HEK293T (cell line): ENCODE data around the gene ACVR1B.

Experiments
- ARNT ChIP-seq: fragments of 450-650 bp; IDR thresholded peaks from 2 replicates; pipeline ENCODE4 v1.6.1; 2017; ENCODE audit warnings: mild to moderate bottlenecking
- BHLHE40 ChIP-seq: fragments of 450-650 bp; IDR thresholded peaks from 2 replicates; pipeline ENCODE4 v1.6.1; 2016; ENCODE audit warnings: mild to moderate bottlenecking, moderate library complexity, borderline replicate concordance
- CTBP1 ChIP-seq: fragments of 450-650 bp; IDR thresholded peaks from 2 replicates; pipeline ENCODE4 v1.6.1; 2016; ENCODE audit warnings: borderline replicate concordance
- ELF4 ChIP-seq: fragments of 450-650 bp; IDR thresholded peaks from 2 replicates; pipeline ENCODE4 v1.6.1; 2017; ENCODE audit warnings: antibody characterized with exemption
- FOXA1 ChIP-seq: fragments of 450-650 bp; IDR thresholded peaks from 2 replicates; pipeline ENCODE4 v1.6.1; 2016; ENCODE audit warnings: mild to moderate bottlenecking
- FOXK2 ChIP-seq: fragments of 450-650 bp; IDR thresholded peaks from 2 replicates; pipeline ENCODE4 v1.6.1; 2016; ENCODE audit warnings: mild to moderate bottlenecking
- FOXM1 ChIP-seq: fragments of 450-650 bp; IDR thresholded peaks from 2 replicates; pipeline ENCODE4 v1.6.1; 2017; ENCODE audit warnings: mild to moderate bottlenecking, borderline replicate concordance
- HDGF ChIP-seq: fragments of 450-650 bp; IDR thresholded peaks from 2 replicates; pipeline ENCODE4 v1.6.1; 2017; ENCODE audit warnings: antibody characterized with exemption, borderline replicate concordance
- LEF1 ChIP-seq: fragments of 450-650 bp; IDR thresholded peaks from 2 replicates; pipeline ENCODE4 v1.6.1; 2017; ENCODE audit warnings: mild to moderate bottlenecking, borderline replicate concordance
- NFRKB ChIP-seq: fragments of 450-650 bp; IDR thresholded peaks from 2 replicates; pipeline ENCODE4 v1.6.1; 2016; ENCODE audit warnings: mild to moderate bottlenecking, moderate library complexity
- SP1 ChIP-seq: fragments of 450-650 bp; IDR thresholded peaks from 2 replicates; pipeline ENCODE4 v1.6.1; 2017
- SUZ12 ChIP-seq: fragments of 450-650 bp; IDR thresholded peaks from 2 replicates; pipeline ENCODE4 v1.6.1; 2016; ENCODE audit warnings: mild to moderate bottlenecking
- TARDBP ChIP-seq: fragments of 450-650 bp; IDR thresholded peaks from 2 replicates; pipeline ENCODE4 v1.6.1; 2016
- TF ChIP-seq, protein P1 (sequence below): fragments of 450-650 bp; IDR thresholded peaks from 2 replicates; pipeline ENCODE4 v1.6.1; 2016

DNA sequence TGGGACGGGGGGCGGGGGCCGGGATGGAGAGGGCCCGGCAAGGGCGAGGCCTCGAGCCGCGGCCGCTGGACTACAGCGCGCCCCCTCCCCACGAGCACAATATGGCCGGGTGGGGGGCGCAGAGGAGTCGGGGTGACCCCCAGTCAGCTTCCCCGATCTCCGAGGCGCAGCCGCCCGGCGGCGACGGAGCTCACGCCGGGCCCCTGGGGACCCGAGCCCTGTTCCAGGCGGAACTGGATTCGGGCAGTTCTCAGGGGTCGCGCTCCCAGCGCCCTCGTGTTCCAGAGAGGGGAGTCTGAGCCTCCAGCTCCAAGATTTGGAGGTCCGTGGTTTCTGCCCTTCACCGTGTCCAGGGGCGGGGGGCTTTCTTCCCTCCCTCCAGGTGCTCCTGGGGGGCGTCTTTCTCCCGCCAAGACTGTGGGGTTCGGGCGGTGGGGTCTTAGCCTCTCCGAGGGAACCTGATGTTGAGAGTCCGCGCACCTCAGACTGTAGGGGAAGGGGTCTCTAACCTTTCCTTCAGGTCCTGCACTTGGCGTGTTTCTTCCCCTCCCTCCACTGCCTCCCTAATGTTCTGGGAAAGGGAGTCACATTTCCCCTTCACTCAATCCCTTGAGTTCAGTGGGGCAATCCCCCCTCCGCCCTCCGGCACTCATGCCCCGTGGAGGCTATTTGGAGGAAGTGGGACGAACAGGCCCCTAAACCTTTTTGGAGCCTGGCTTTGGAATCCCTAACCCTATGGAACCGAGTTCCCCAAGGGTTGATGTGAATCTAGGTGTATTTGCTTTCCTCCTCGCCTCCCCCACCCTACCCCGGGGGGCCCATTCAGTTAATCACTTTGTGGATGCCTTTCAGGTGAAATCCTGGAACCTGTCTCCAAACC lies 584 bp downstream of the ACVR1B start:
- no peak for TF ChIP-seq TARDBP
- no peak for TF ChIP-seq FOXM1
- no peak for TF ChIP-seq ARNT
- TF ChIP-seq SP1: no peak
- TF ChIP-seq LEF1: no peak
- TF ChIP-seq FOXA1: no peak
- TF ChIP-seq SUZ12: no peak
- no peak for TF ChIP-seq NFRKB
- no peak for TF ChIP-seq ELF4
- TF ChIP-seq, protein P1, sequence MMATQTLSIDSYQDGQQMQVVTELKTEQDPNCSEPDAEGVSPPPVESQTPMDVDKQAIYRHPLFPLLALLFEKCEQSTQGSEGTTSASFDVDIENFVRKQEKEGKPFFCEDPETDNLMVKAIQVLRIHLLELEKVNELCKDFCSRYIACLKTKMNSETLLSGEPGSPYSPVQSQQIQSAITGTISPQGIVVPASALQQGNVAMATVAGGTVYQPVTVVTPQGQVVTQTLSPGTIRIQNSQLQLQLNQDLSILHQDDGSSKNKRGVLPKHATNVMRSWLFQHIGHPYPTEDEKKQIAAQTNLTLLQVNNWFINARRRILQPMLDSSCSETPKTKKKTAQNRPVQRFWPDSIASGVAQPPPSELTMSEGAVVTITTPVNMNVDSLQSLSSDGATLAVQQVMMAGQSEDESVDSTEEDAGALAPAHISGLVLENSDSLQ: no peak
- no peak for TF ChIP-seq HDGF
- TF ChIP-seq CTBP1: no peak
- no peak for TF ChIP-seq BHLHE40
- no peak for TF ChIP-seq FOXK2
